HG02588 (cell line): ENCODE results near the gene CCDC192.

Experiments used
- ATAC-seq: cut with Tn5 transposase; IDR thresholded peaks from one replicate; pipeline ENCODE4 v1.9.1; 2021; ENCODE audit warnings: mild to moderate bottlenecking, moderate library complexity; ENCODE audit not compliant: unreplicated experiment

CCDC192 gene

GRCh38 chr5:127944125-127944524 is 240.9 kb downstream of the CCDC192 start:
- ATAC-seq, result no peak

GRCh38 chr5:127947941-127948340 is 244.8 kb downstream of the CCDC192 start:
- no peak for ATAC-seq

DNA sequence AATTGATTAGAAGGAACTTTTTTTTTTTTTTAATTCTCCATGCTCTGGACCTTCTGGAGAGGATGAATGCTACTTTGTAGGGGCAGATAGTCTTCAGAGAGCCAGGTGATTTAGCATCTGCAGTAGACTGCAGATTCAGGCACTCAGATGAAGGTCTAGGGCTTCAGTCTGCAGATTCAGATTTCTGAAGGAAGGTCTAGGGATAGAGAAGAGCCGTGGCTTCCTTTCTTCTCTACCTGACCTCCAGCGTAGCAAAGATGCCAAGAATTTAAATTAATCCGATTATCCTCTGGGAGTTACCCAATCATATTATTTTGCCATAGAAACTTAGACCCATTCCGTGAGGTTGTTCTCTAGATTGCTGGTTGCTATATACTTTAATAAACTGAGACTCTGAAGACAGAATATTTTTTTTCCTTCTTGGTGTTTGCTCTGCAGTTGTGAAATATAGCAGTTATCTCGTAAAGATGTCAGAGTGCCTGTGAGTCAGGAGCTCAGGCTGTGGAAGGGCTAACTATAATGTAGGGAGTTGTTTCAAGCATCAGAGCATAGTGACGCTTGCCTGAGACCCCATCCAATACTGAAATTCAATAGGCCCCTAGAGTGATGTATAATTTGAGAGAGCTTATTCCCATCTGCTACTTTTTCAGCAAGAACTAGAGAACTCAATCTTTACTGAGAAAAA is 247.7 kb downstream of the CCDC192 start:
- ATAC-seq, result no peak

GRCh38 chr5:127951791-127952190 is 248.6 kb downstream of the CCDC192 start:
- no peak for ATAC-seq

GRCh38 chr5:127957183-127957582 is 254.0 kb downstream of the CCDC192 start:
- ATAC-seq, result no peak

- ATAC-seq, result no peak
Measured at GRCh38 chr5:127957701-127958239, 254.6 kb downstream of the CCDC192 start.

- ATAC-seq, result no peak
Measured at GRCh38 chr5:127958421-127959011, 255.3 kb downstream of the CCDC192 start.

DNA sequence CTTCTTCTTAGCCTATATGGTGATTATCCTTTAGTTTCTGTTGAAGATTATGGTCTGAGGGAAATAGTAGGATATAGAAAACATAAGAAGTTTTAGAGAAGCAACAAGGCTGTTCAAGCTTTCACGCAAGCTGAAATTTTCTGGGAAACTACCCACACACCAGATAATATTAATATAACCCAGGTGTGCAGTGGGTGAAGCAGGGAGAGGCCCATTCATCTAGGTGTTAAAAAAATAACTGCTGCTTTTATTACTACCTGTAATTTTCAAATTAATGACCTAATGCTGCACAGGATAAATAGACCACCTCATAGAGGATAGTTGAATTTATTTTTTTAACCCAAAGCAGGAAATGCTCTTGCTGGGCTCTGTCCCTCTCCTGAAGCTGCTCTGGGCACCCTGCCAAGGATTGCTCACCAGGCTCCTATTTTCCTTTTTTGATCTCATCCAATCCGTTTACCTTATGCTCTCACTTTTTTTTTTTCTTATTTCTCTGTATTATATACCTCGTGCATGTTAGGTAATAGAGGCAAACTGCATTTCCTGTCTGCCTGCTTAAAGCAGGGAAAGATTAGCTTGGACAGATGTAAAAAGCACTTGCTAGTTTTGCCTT is 256.1 kb downstream of the CCDC192 start:
- ATAC-seq, result no peak

- ATAC-seq, result no peak
Measured at GRCh38 chr5:127960270-127960691, 257.1 kb downstream of the CCDC192 start.

DNA sequence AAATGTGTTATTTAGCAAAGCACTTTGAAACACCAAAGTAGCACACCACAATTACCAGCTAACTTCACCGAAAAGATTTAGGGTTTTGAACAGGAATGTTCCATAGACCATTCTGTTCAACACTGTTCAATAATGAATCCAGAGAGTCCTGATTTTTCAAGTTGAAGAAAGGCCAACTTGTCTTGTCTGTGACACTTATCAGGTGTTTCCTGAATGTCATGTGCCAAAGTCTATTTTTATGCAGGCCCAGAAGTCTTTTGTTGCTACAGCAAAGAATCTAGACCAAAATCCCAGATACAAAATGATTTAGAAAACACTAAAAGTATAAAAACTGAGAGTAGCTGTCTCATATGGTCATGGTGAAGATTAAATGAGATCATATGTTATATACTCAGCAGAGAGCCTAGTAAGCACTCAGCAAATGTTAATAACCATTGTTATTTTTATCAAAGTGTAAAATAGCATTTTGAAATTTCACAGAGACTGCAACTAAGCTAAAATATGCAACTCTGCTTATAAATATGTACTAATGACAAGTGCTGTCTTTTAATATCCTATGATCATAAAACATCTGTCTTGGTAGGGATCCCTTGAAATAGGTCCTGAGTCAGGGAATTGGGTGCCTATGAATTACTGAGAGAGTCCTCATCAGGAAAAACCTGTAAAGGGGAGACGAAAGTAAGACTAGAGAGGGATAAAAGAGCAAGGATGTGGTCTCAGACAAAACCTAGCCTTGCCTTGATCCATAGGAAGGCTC is 258.0 kb downstream of the CCDC192 start:
- no peak for ATAC-seq

GRCh38 chr5:127961763-127962145 is 258.6 kb downstream of the CCDC192 start:
- ATAC-seq, result no peak

DNA sequence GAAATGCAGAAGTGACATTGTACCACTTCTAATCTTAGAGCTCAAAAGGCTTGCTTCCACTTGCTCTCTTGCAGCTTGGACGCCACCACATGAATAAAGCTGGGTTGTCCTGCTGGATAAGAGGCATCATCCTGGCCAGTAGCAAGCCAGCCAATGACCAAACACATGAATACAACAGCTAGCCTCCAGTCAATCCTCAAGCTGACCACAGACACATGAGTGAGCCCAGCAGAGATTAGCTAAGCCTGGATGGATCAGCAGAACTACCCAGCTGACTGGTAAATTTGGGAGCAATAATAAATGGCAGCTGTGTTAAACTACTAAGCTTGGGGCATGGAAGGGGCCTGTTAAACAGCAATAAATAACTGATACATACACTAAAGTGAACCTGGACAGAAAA is 259.3 kb downstream of the CCDC192 start:
- no peak for ATAC-seq

GRCh38 chr5:127963233-127963632 is 260.0 kb downstream of the CCDC192 start:
- no peak for ATAC-seq

DNA sequence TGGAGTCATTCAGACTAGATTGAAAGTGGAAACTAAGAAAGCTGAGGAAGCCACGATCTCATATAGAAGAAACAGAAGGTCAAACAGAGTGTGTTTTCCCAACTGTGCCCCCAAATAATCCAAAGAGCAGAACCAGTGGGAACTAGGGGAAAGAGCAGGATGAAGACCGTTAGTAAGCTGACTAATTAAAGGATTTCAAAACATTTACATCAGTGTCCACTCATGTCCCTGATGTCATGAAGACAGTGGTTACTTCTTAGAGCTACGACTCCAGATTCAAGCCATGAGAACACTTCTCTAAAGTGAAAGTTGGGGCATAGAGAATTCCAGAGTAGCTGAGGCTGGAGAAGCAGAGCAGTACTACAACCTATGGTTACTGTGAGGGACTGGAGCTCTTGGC is 260.7 kb downstream of the CCDC192 start:
- ATAC-seq, result no peak

DNA sequence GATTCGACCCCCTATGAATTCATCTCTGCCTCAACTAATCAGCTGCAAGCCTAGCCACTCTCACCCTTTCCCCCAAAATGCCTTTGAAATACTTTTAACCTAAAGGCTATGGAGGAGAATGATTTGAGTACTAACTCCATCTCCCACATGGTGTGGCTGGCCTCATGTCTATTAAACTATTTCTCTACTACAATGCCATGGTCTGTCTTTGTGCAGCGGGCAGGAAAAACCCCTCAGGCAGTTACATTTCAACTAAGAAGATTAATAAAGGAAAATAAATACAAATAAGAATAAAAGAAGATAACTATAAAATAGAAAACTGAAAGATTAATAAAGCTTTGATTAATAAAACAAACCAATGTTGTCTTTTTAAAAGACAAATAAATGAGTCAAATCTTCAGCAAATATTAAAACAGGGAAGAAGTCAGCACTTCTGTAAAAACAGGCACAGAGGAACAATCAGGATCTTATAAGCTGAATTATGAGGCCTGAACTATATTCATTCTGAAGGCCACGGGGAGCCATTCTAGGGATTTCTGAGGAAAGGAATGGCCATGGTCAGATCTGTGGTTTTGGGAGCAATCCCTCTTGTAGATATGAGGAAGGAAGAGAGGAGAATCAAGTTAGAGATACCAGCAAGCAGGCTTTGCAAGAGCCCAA is 264.3 kb downstream of the CCDC192 start:
- ATAC-seq, result no peak

- no peak for ATAC-seq
Measured at GRCh38 chr5:127967983-127968592, 264.9 kb downstream of the CCDC192 start.

- no peak for ATAC-seq
Measured at GRCh38 chr5:127969002-127969401, 265.8 kb downstream of the CCDC192 start.

GRCh38 chr5:127969651-127970050 is 266.5 kb downstream of the CCDC192 start:
- ATAC-seq, result no peak

- no peak for ATAC-seq
Measured at GRCh38 chr5:127970081-127970480, 266.9 kb downstream of the CCDC192 start.

- no peak for ATAC-seq
Measured at GRCh38 chr5:127970854-127971425, 267.7 kb downstream of the CCDC192 start.
